Measurements from ENCODE around the gene FAM111A.

Gene FAM111A

GRCh38 chr11:59187587-59187986 is 44.9 kb downstream of the FAM111A start:
- no peak overlapping the region for H3K4me3 ChIP-seq
- intact Hi-C loops (cut with DNase I; ENCODE audit: low total_unique reads) = no loop called here
- no peaks in the 10 kb centered on the region for H3K27me3 ChIP-seq
- no peak for DNase-seq
- no peaks in the 10 kb centered on the region for H3K9me3 ChIP-seq
- TF ChIP-seq CTCF (IDR thresholded peaks at IDR 0.05) = no peak
- H3K27ac ChIP-seq = no peak overlapping the region
- peaks cover 0 to 32% (median 0%) of the 10 kb centered on the region in 3 donors for H3K36me3 ChIP-seq
- peaks cover 0 to 4% (median 0%) of the 10 kb centered on the region in 4 donors for H3K4me1 ChIP-seq

- Histone ChIP-seq H3K9me3 (no peaks in the 10 kb centered on the region), H3K36me3 (peaks cover 0 to 41% (median 0%) of the 10 kb centered on the region in 3 donors), H3K27ac (no peak overlapping the region), H3K27me3 (no peaks in the 10 kb centered on the region), H3K4me3 (no peak overlapping the region), H3K4me1 (peaks cover 0 to 4% (median 0%) of the 10 kb centered on the region in 4 donors)
- no peak for DNase-seq
- intact Hi-C loops (cut with DNase I; ENCODE audit: low total_unique reads) = no loop called here
- TF ChIP-seq CTCF (IDR thresholded peaks at IDR 0.05) = no peak
Observed at GRCh38 chr11:59188954-59189353, 46.3 kb downstream of the FAM111A start.

DNA sequence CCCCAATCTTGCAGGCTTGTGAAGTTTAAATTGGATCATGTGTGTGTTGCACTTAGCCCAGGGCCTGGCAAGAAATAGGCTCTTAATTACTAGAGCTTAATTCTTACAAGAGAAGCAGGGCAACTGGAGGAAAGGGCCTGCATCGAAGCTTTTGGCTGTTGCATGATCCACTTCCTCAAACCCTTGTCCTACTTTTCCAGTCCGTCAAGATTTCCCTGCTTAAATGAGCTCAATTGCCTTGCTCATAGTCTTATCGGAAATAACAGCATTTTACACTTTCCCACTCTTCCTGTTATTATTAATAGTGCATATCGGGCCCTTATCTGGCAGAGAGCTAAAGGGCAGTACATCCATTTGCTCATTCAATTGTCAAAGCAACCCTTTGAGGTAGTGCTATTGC is 47.3 kb downstream of the FAM111A start:
- Histone ChIP-seq H3K27ac (no peak overlapping the region), H3K36me3 (peaks cover 0 to 42% (median 0%) of the 10 kb centered on the region in 3 donors), H3K4me3 (no peak overlapping the region), H3K9me3 (no peaks in the 10 kb centered on the region), H3K27me3 (no peaks in the 10 kb centered on the region), H3K4me1 (peaks cover 0 to 4% (median 0%) of the 10 kb centered on the region in 4 donors)
- no peak for DNase-seq
- intact Hi-C loops (cut with DNase I; ENCODE audit: low total_unique reads) = no loop called here
- TF ChIP-seq CTCF (IDR thresholded peaks at IDR 0.05) = no peak

- H3K4me3 ChIP-seq = no peak overlapping the region
- no peaks in the 10 kb centered on the region for H3K27me3 ChIP-seq
- no peak overlapping the region for H3K27ac ChIP-seq
- intact Hi-C loops (cut with DNase I; ENCODE audit: low total_unique reads) = no loop called here
- no peak for DNase-seq
- H3K4me1 ChIP-seq = peaks cover 0 to 4% (median 0%) of the 10 kb centered on the region in 4 donors
- H3K9me3 ChIP-seq = no peaks in the 10 kb centered on the region
- TF ChIP-seq CTCF (IDR thresholded peaks at IDR 0.05) = no peak
- peaks cover 0 to 42% (median 0%) of the 10 kb centered on the region in 3 donors for H3K36me3 ChIP-seq
Observed at GRCh38 chr11:59191095-59191494, 48.4 kb downstream of the FAM111A start.

DNA sequence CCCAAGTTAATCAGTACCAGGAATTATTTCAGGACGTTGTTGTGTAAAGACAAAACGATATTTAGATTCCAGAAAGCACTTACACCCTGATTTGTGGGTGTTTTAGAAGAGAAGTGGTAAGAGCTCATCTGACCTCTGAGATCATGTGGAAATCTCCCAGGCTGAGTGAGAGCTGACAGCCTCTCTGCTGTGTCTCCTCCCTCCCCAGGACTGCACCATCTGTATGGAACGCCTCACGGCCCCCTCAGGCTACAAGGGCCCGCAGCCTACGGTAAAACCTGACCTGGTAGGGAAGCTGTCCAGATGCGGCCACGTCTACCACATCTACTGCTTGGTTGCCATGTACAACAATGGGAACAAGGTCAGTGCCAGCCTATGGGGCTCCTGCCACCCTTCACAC is 49.2 kb downstream of the FAM111A start:
- H3K27ac ChIP-seq = no peak overlapping the region
- peaks cover 0 to 42% (median 0%) of the 10 kb centered on the region in 3 donors for H3K36me3 ChIP-seq
- H3K4me3 ChIP-seq = no peak overlapping the region
- no peaks in the 10 kb centered on the region for H3K9me3 ChIP-seq
- intact Hi-C loops (cut with DNase I; ENCODE audit: low total_unique reads) = no loop called here
- H3K4me1 ChIP-seq = no peaks in the 10 kb centered on the region
- no peak for DNase-seq
- TF ChIP-seq CTCF (IDR thresholded peaks at IDR 0.05) = no peak
- H3K27me3 ChIP-seq = no peaks in the 10 kb centered on the region

Measured in tibial artery (tissue), 4 donors.